Stimulated activated CD8-positive, alpha-beta memory T cell treated with anti-CD3 and anti-CD28 coated beads, Interleukin-15, amount 100 ng/mL, for 48 hours (primary cell): ENCODE results near the gene ETDA.
A peak's percentile ranks its signal among the peaks of the same experiment; 100 is the strongest.
"Not testable (repeated sequence)": the region's sequence is repeated elsewhere in the genome, so short reads cannot be mapped to it uniquely, and the experiment has no call there.

Experiments used
- DNase-seq, 2 donors: peaks; one replicate each; pipeline ENCODE4 v3.0.0-alpha.2; 2020; ENCODE audit warnings: low read depth in 2 of 2

The ETDA gene

GRCh38 chrX:135252011-135252518, at the start of gene ETDA:
Gene ETDA (plus strand): TSS chrX:135252061. CDS start chrX:135253277, 1,216 bp downstream.
- DNase-seq: not testable (repeated sequence)

GRCh38 chrX:135206427-135206826, 45.4 kb upstream of the ETDA start:
- peak in 1 of 2 donors; percentile 4 for DNase-seq

- DNase-seq: peak; percentile 16 to 20
Measured at GRCh38 chrX:135213200-135213844, 38.5 kb upstream of the ETDA start.

GRCh38 chrX:135245989-135246388, 5.9 kb upstream of the ETDA start:
- not testable (repeated sequence) for DNase-seq

GRCh38 chrX:135256087-135256684, 4.3 kb downstream of the ETDA start:
- DNase-seq: not testable (repeated sequence)

- DNase-seq: no peak
Measured at GRCh38 chrX:135256923-135257322, 5.1 kb downstream of the ETDA start.

- DNase-seq: no peak
Measured at GRCh38 chrX:135257469-135257868, 5.6 kb downstream of the ETDA start.

GRCh38 chrX:135260976-135261375, 9.1 kb downstream of the ETDA start:
- DNase-seq: not testable (repeated sequence)

GRCh38 chrX:135263376-135263775, 11.5 kb downstream of the ETDA start:
- not testable (repeated sequence) for DNase-seq

GRCh38 chrX:135264206-135264605, 12.3 kb downstream of the ETDA start:
- no peak for DNase-seq

GRCh38 chrX:135273162-135273561, 21.3 kb downstream of the ETDA start:
- DNase-seq: no peak

- no peak for DNase-seq
Measured at GRCh38 chrX:135275973-135276372, 24.1 kb downstream of the ETDA start.

GRCh38 chrX:135287266-135287823, 35.5 kb downstream of the ETDA start:
- no peak for DNase-seq

GRCh38 chrX:135295238-135295943, 43.5 kb downstream of the ETDA start:
- peak; percentile 20 to 32 for DNase-seq

GRCh38 chrX:135295944-135296305, 44.1 kb downstream of the ETDA start:
- no peak for DNase-seq

GRCh38 chrX:135302269-135302873, 50.5 kb downstream of the ETDA start:
- DNase-seq: no peak
